COR-L47 (cell line): Measurements from ENCODE around the gene ADISSP.
A peak's percentile ranks its signal among the peaks of the same experiment; 100 is the strongest.
"Not testable (repeated sequence)": the region's sequence is repeated elsewhere in the genome, so short reads cannot be mapped to it uniquely, and the experiment has no call there.

Experiments used
- DNase-seq: peaks from one replicate; lab custom pipeline; 2025; lab: John Stamatoyannopoulos, UW

Gene ADISSP

GRCh38 chr20:3797592-3798372 lies 30.2 kb upstream of the ADISSP start:
- DNase-seq = no peak

DNA sequence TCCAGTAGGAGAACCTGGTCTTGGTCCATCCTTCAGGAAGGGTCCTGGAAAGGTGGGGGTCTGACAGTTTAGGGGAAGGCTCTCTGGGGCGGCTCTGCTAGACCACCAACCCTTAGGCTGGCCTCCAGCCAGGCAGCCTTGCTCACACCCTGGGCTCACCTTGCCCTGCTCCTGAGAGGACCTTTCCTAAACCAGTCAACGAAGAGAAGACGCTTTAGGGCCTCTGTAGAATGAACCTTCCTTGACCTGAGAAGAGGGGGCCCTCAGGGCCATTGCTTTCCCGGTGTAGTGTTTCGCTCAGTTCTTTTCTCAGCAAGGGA lies 29.6 kb upstream of the ADISSP start:
- no peak for DNase-seq

DNA sequence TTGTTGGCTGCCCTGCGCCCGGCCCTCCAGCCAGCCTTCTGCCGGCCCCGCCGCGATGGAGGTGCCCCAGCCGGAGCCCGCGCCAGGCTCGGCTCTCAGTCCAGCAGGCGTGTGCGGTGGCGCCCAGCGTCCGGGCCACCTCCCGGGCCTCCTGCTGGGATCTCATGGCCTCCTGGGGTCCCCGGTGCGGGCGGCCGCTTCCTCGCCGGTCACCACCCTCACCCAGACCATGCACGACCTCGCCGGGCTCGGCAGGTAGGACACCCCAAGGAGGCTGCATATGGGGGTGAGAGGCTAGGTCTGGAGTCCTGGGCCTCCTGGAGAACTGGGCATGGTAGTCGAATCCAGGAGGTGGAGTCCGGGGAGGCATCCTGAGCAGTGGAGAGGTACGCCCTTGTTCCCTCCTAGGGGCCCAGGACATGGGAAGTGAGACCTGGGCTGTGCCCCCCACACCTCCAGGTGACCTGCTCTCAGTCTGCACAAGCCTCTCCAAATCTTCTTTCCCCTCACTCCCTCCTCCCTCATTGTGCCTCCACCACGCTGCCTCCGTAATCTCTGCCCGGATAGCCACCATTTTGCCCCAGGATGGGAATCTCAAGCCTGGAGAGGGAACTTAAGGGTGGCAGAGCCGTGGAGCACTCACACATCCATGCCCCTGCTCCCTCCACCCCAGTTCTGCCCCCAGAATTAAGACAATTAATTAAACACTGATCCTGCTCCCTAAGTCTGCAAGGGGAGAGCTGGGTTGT lies 29.1 kb upstream of the ADISSP start:
- no peak for DNase-seq

GRCh38 chr20:3795511-3796468 lies 28.2 kb upstream of the ADISSP start, which contains the start of gene CDC25B:
Gene CDC25B, plus strand, starts transcription at chr20:3796310. Its CDS starts 222 bp downstream, at chr20:3796532.
- DNase-seq = peak; percentile 95

DNA sequence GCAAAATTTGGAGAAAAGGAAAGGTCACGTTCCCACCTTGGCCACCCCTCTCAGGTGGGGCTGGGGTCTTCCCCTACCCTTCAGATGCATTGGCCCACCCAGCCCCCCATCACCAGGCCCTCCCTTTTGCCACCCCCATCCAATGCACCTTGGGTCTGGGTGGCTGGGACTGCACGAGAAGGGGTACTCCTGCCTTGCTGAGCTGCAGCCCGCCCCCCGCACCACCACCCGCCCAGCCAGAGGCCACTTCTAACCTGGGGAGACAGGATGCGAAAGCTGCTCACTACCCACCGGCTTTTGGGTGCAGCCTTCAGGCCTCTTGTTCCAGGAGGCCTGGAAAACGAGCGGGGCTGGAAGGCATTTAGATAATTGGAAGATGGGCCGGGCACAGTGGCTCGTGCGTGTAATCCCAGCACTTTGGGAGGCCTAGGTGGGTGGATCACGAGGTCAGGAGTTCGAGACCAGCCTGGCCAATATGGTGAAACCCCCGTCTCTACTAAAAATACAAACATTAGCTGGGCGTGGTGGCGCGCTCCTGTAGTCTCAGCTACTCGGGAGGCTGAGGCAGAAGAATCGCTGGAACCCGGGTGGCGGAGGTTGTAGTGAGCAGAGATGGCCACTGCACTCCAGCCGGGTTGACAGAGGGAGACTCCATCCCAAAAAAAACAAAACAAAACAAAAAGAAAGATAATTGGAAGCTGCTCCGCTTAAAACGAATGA lies 27.3 kb upstream of the ADISSP start:
- no peak for DNase-seq

DNA sequence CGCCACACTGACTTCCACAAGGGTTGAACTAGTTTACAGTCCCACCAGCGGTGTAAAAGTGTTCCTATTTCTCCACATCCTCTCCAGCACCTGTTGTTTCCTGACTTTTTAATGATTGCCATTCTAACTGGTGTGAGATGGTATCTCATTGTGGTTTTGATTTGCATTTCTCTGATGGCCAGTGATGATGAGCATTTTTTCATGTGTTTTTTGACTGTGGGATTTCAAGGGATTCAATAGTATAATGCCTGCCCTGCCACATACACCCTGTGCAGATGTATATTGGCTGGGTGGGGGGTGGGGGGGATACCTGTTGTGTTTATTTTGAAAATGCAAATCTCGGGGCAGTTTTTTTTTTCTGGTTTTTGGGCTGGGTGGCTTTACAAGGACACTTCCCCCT lies 26.6 kb upstream of the ADISSP start:
- DNase-seq = not testable (repeated sequence)

DNA sequence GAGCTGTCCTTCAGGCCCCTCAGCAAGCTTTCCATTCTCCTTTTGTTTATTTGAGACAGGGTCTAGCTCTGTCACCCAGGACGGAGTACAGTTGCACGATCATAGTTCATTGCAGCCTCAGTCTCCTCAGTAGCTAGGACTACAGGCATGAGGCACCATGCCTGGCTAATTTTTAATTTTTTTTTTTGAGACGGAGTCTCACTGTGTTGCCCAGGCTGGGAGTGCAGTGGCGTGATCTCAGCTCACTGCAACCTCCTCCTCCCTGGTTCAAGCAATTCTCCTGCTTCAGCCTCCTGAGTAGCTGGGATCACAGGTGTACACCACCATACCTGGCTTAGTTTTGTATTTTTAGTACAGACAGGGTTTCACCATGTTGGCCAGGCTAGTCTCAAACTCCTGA lies 21.6 kb upstream of the ADISSP start:
- DNase-seq = not testable (repeated sequence)

- no peak for DNase-seq
These were observed 21.2 kb upstream of the ADISSP start for GRCh38 chr20:3788685-3789155.

GRCh38 chr20:3787324-3788014 lies 19.9 kb upstream of the ADISSP start:
- no peak for DNase-seq

DNA sequence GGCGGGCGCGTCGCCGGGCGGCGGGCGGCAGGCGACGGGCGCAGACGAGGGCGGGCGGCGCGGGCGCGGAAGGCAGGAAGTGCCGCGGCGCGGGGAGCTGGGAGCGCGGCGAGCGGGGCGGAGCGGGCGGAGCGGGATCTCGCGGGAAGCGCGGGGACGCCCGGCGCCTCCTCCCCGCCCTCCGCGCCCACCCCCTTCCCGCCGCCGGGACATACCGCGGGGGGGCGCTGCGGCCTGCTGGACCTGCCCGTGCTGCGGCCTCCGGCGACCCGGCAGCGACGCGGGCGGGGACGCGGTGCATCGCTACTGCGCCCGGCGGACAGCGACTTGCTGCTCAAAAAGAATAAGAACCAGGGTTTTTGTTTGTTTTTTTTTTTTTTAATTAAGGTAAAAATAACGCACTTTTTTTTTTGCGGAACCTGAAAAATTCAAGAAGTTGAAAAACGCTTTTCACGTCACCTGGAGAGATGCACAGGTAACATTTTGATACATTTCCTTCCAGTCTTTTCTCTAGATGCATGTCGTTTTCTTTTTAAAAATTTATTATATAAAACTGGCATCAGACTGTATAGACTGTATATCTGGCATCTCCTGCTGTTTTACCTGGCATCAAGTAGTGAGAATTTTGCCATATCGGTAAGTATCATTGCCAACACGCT lies 19.2 kb upstream of the ADISSP start, which contains the start of gene CENPB:
TSS of gene CENPB (minus strand) at position 76 of the 659 bp plus-strand sequence. CDS start 257 bp downstream, outside the sequence.
- DNase-seq = peak; percentile 84

DNA sequence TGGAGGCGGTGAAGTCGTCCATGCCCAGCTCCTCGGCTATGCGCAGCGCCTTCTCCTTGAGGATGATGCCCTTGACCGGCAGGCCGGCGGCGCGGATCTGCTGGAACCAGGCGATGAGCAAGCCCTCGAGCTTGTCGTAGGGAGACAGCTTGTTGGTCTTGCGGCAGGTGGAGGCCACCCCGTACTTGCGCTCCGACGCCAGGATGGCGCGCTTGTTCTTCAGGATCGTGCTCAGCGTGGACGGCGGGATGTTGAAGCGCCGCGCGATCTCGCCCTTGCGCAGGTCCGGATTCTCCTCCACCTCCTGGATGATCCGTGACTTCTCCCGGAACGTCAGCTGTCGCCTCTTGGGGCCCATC lies 18.6 kb upstream of the ADISSP start:
- DNase-seq = peak; percentile 33

GRCh38 chr20:3785240-3786125 lies 17.9 kb upstream of the ADISSP start:
- DNase-seq = no peak

- DNase-seq = no peak
These were observed 17.3 kb upstream of the ADISSP start for GRCh38 chr20:3784863-3785239.

DNA sequence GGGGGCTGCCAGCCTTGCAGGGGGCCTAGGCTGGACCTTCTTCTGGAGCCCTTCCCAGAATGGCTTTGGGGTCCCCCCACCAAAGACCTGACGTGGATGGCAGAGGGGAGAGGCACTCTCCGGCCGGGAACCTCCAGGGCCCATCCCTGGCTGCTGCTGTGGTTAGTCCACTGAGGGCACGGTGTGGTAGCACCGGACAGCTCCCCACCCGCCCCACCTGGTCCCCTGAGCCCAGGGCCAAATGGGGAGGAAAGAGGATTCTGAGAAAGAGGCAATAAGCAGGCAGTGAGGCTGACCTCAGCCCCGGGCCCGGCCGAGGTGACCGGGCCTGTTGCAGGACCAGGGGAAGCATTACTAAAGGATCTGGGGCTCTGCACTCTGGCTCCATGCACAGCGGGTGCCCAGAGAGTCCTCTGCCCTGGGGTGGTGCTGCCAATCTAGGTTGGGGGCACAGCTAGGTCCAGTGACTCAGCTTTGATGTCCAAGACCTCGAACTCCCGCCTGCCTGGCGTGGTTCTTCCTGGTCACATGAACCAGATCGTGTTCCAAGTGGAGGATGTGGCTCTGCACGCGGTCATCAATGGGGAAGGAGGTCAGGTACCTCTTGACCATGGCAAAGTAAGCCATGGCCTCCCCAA lies 16.8 kb upstream of the ADISSP start:
- no peak for DNase-seq

GRCh38 chr20:3783511-3784195 lies 16.1 kb upstream of the ADISSP start:
- no peak for DNase-seq

DNA sequence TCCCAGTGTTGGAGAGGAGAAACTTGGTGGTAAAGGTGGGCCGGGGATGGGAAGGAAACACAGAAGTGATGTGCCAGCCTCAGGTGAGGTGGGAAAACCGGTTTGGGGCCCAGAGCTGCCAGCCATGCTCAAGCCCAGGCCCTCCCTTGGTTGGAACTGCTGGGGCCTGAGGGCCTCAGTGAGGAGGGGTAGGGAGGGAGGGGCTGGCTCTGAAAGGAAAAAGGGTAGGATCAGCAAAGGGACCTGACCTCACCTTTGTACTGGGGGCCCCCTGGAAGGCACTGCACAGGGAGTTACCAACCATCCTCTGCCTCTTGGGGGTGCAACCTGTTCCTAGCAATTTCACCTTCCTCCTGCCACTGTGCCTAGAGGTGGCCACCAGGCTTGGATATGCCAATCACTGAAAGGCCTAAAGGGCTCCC lies 15.5 kb upstream of the ADISSP start:
- no peak for DNase-seq

GRCh38 chr20:3782597-3782996 lies 15.0 kb upstream of the ADISSP start:
- no peak for DNase-seq
